Ishikawa (cell line): ENCODE results near the gene FAM162A.

Source experiments
- EGR1 ChIP-seq: IDR thresholded peaks from 2 replicates; pipeline ENCODE4 v1.6.1; 2012
- FOXM1 ChIP-seq: IDR thresholded peaks from 2 replicates; pipeline ENCODE4 v1.6.1; 2012; ENCODE audit warnings: low read depth, borderline replicate concordance
- RAD21 ChIP-seq: IDR thresholded peaks from 2 replicates; pipeline ENCODE4 v1.6.1; 2012; ENCODE audit warnings: low read depth
- REST ChIP-seq: IDR thresholded peaks from 2 replicates; pipeline ENCODE4 v1.6.1; 2012; ENCODE audit warnings: low read depth, mild to moderate bottlenecking

DNA sequence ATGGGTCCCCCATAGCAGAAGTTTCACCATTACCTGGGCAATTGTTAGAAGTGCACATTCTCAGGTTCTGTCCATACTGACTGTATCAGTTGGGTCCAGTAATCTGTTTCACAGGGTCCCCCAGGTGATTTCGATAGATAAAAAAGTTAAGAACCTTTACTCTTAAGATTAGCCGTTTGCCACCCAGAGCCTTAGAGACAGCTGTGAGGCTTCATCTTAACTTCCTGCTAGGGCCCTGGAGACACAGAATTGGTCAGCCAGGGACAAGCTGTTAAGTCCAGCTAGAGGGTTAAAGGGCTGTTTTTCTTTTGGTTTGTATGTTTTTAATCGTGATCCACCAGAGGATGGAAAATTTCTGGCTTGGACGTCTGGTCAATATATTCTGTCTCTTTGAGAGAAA is 6.7 kb downstream of the FAM162A start:
- TF ChIP-seq FOXM1, result no peak
- no peak for TF ChIP-seq RAD21
- TF ChIP-seq REST, result no peak
- TF ChIP-seq EGR1, result no peak
